ENCODE data around the gene ADORA1.

Gene ADORA1

GRCh38 chr1:203127666-203128430 lies at the start of gene ADORA1:
Gene ADORA1, plus strand, starts transcription at chr1:203127726. Its CDS starts 1,116 bp downstream, at chr1:203128842.
- DNase-seq, result no peak

- DNase-seq, result no peak
Observed at GRCh38 chr1:203077956-203078355, 49.6 kb upstream of the ADORA1 start.

GRCh38 chr1:203078478-203078877 lies 49.0 kb upstream of the ADORA1 start:
- DNase-seq, result no peak

- no peak for DNase-seq
Observed at GRCh38 chr1:203080456-203080855, 47.1 kb upstream of the ADORA1 start.

- no peak for DNase-seq
Observed at GRCh38 chr1:203081465-203082230, 45.9 kb upstream of the ADORA1 start.

- no peak for DNase-seq
Observed at GRCh38 chr1:203082231-203082505, 45.4 kb upstream of the ADORA1 start.

- DNase-seq, result no peak
Observed at GRCh38 chr1:203082571-203083462, 44.7 kb upstream of the ADORA1 start.

- no peak for DNase-seq
Observed at GRCh38 chr1:203083463-203083921, 44.0 kb upstream of the ADORA1 start.

- DNase-seq, result no peak
Observed at GRCh38 chr1:203084588-203085527, 42.7 kb upstream of the ADORA1 start.

- DNase-seq, result no peak
Observed at GRCh38 chr1:203085528-203086406, 41.8 kb upstream of the ADORA1 start, which contains the start of gene MYOG. Gene MYOG, minus strand, starts transcription at chr1:203086012. Its CDS starts 51 bp downstream, at chr1:203085961.

- DNase-seq, result no peak
Observed at GRCh38 chr1:203086992-203087763, 40.3 kb upstream of the ADORA1 start.

GRCh38 chr1:203088441-203088840 lies 39.1 kb upstream of the ADORA1 start:
- no peak for DNase-seq

- DNase-seq, result no peak
Observed at GRCh38 chr1:203089001-203089650, 38.4 kb upstream of the ADORA1 start.

- DNase-seq, result no peak
Observed at GRCh38 chr1:203089651-203090045, 37.9 kb upstream of the ADORA1 start.

GRCh38 chr1:203090421-203091198 lies 36.9 kb upstream of the ADORA1 start:
- DNase-seq, result no peak

GRCh38 chr1:203091199-203091477 lies 36.4 kb upstream of the ADORA1 start:
- DNase-seq, result no peak

GRCh38 chr1:203091761-203092330 lies 35.7 kb upstream of the ADORA1 start:
- no peak for DNase-seq

GRCh38 chr1:203093754-203094410 lies 33.6 kb upstream of the ADORA1 start:
- DNase-seq, result no peak
